HepG2 (cell line): ENCODE results near the gene EXOC6B. TPM values are rescaled to one million over a fixed set of nuclear protein-coding genes. Genes with fewer than 3 reads are reported as not detected.

Source experiments
- ATAC-seq: fragments of 200-7000 bp; cut with Tn5 transposase; 3 replicates; pipeline ENCODE4 v1.9.1; 2020; ENCODE audit warnings: mild to moderate bottlenecking, moderate library complexity
- BruUV-seq: library from RNA; stranded (reverse); fragments of 400-500 nt; replicated peaks from 2 replicates; lab custom pipeline; 2021; lab: Mats Ljungman, UMichigan
- CTCF ChIA-PET: fragments of 300-600 bp; formaldehyde crosslinking; extraction: SDS; loops from one replicate; lab custom pipeline; 2021; ENCODE audit warnings: low total read pairs, inconsistent platforms, low intra/inter-chr PET ratio; lab: Yijun Ruan, JAX
- POLR2A ChIA-PET: fragments of 350-600 bp; sonication (Branson Sonifier 250); formaldehyde crosslinking; loops from one replicate; lab custom pipeline; 2020; ENCODE audit warnings: antibody characterized with exemption, inconsistent platforms; lab: Yijun Ruan, JAX
- DNase-seq: peaks from one replicate; pipeline ENCODE4 v3.0.0-alpha.2; 2015; ENCODE audit warnings: low spot score
- FAIRE-seq: peaks from 3 replicates; lab custom pipeline; 2011; peaks lifted over from hg19 to GRCh38; lab: Jason Lieb, UNC
- H2AFZ ChIP-seq: one replicate; pipeline ENCODE4 v1.6.1; 2011; ENCODE audit warnings: low read length, inconsistent platforms
- H3K27ac ChIP-seq: fragments of 300-600 bp; 3 replicates; pipeline ENCODE4 v1.8.0; 2011; ENCODE audit warnings: mixed run types, mild to moderate bottlenecking, mixed read lengths, low read length, inconsistent platforms; ENCODE audit not compliant: insufficient read depth; ENCODE audit errors: extremely low read length
- H3K27me3 ChIP-seq, 2 experiments: fragments of 200-600 bp in 1 of 2; 2 replicates in 1 of 2; 3 replicates in 1 of 2; pipeline versions ENCODE4 v1.6.0 to v1.8.0; 2011; ENCODE audit warnings: low read length in 2 of 2, mild to moderate bottlenecking in 2 of 2, moderate library complexity in 2 of 2, inconsistent platforms in 1 of 2; ENCODE audit not compliant: insufficient read depth in 2 of 2, control insufficient read depth in 1 of 2
- H3K36me3 ChIP-seq, 2 experiments: fragments of 200-600 bp in 1 of 2; replicated peaks in 1 of 2; 2 replicates in 1 of 2; 3 replicates in 1 of 2; pipeline versions ENCODE4 v1.5.1 to v1.8.0; 2011; ENCODE audit warnings: low read length in 2 of 2, inconsistent platforms in 1 of 2; ENCODE audit not compliant: insufficient read depth in 2 of 2, control insufficient read depth in 1 of 2
- H3K4me1 ChIP-seq: 2 replicates; pipeline ENCODE4 v1.5.1; 2012; ENCODE audit warnings: low read length, inconsistent platforms; ENCODE audit not compliant: insufficient read depth
- H3K4me2 ChIP-seq: 2 replicates; pipeline ENCODE4 v1.6.0; 2011; ENCODE audit warnings: low read depth, low read length, inconsistent platforms
- H3K4me3 ChIP-seq, 3 experiments: fragments of 200-600 bp in 1 of 3; sonication (generic), shearing (Covaris generic) in 1 of 3; replicated peaks in 1 of 3; 2 replicates each; pipeline ENCODE4 v1.5.1; 2011 to 2016; ENCODE audit warnings: low read length in 3 of 3, inconsistent platforms in 2 of 3, low read depth in 2 of 3, mild to moderate bottlenecking in 2 of 3, control low read depth in 1 of 3, mixed read lengths in 1 of 3; ENCODE audit not compliant: insufficient read depth in 1 of 3
- H3K79me2 ChIP-seq: one replicate; pipeline ENCODE4 v1.6.1; 2011; ENCODE audit warnings: low read length, inconsistent platforms; ENCODE audit not compliant: insufficient read depth
- H3K9ac ChIP-seq: 2 replicates; pipeline ENCODE4 v1.6.0; 2011; ENCODE audit warnings: mild to moderate bottlenecking, low read depth, low read length, inconsistent platforms; ENCODE audit not compliant: insufficient read depth
- H3K9me3 ChIP-seq: 2 replicates; pipeline ENCODE4 v1.5.1; 2012; ENCODE audit warnings: mild to moderate bottlenecking, low read length
- H4K20me1 ChIP-seq: 2 replicates; pipeline ENCODE4 v1.6.0; 2011; ENCODE audit warnings: inconsistent platforms, mild to moderate bottlenecking, low read length, moderate library complexity; ENCODE audit not compliant: insufficient read depth
- AKAP8 ChIP-seq: sonication (generic); formaldehyde crosslinking; IDR thresholded peaks from 2 replicates; pipeline ENCODE4 v1.5.1; 2020; ENCODE audit warnings: mild to moderate bottlenecking, missing genetic modification reagents
- ATM ChIP-seq: fragments of 450-650 bp; IDR thresholded peaks from 2 replicates; pipeline ENCODE4 v1.7.1; 2017; ENCODE audit warnings: mild to moderate bottlenecking, borderline replicate concordance
- BATF2 ChIP-seq: sonication (generic); formaldehyde crosslinking; IDR thresholded peaks from 2 replicates; pipeline ENCODE4 v1.8.0; 2022; ENCODE audit warnings: mild to moderate bottlenecking, missing genetic modification reagents, moderate library complexity
- BRD4 ChIP-seq: sonication (generic); formaldehyde crosslinking; IDR thresholded peaks from 2 replicates; pipeline ENCODE4 v1.4.0; 2020; ENCODE audit warnings: missing genetic modification reagents
- CREB3 ChIP-seq: sonication (generic); formaldehyde crosslinking; IDR thresholded peaks from 2 replicates; pipeline ENCODE4 v1.5.0; 2020; ENCODE audit warnings: missing genetic modification reagents
- KDM5A ChIP-seq: fragments of 200-600 bp; sonication (generic); IDR thresholded peaks from 2 replicates; pipeline ENCODE4 v1.7.0; 2018; ENCODE audit warnings: antibody characterized with exemption, mild to moderate bottlenecking, low read length, borderline replicate concordance
- KDM5B ChIP-seq: sonication (generic); formaldehyde crosslinking; IDR thresholded peaks from 2 replicates; pipeline ENCODE4 v1.4.0; 2020; ENCODE audit warnings: missing genetic modification reagents, mild to moderate bottlenecking, borderline replicate concordance
- NR2C2 ChIP-seq: sonication (generic); formaldehyde crosslinking; IDR thresholded peaks from 2 replicates; pipeline ENCODE4 v1.4.0; 2020; ENCODE audit warnings: missing genetic modification reagents, mild to moderate bottlenecking, moderate library complexity, borderline replicate concordance
- RBAK ChIP-seq: sonication (generic); formaldehyde crosslinking; IDR thresholded peaks from 2 replicates; pipeline ENCODE4 v1.5.1; 2020; ENCODE audit warnings: mild to moderate bottlenecking, missing genetic modification reagents
- TBP ChIP-seq: sonication (generic); formaldehyde crosslinking; IDR thresholded peaks from 2 replicates; pipeline ENCODE4 v1.5.0; 2020; ENCODE audit warnings: missing genetic modification reagents
- ZBTB3 ChIP-seq: sonication (generic); formaldehyde crosslinking; IDR thresholded peaks from 2 replicates; pipeline ENCODE4 v1.4.0; 2020; ENCODE audit warnings: low read depth, mild to moderate bottlenecking, moderate library complexity, missing genetic modification reagents, borderline replicate concordance
- ZNF207 ChIP-seq: fragments of 450-650 bp; IDR thresholded peaks from 2 replicates; pipeline ENCODE4 v1.6.1; 2016; ENCODE audit warnings: antibody characterized with exemption, borderline replicate concordance
- ZNF513 ChIP-seq: sonication (generic); formaldehyde crosslinking; conservative IDR thresholded peaks from 2 replicates; pipeline ENCODE4 v1.5.0; 2020; ENCODE audit warnings: missing genetic modification reagents
- whole genome bisulfite sequencing: methylation state at CpG from one replicate; pipeline ENCODE4 v1.1.6; 2017; ENCODE audit warnings: low lambda C conversion rate; 5-methylcytosine and 5-hydroxymethylcytosine counted together
- in situ Hi-C: cut with HindIII; loops from 2 replicates; pipeline ENCODE4 v1.10.0; 2017; ENCODE audit warnings: low pct_unique_long_range_greater_than_20kb; ENCODE audit not compliant: extremely low pct_ligation_motif_present
- intact Hi-C: fragments of 100-400 bp; cut with micrococcal nuclease; formaldehyde crosslinking; loops from one replicate; pipeline ENCODE4 v1.10.0; 2022; ENCODE audit not compliant: unreplicated experiment
- polyA plus RNA-seq, 8 experiments: library from polyadenylated mRNA; depleted of rRNA in 3 of 8; stranded (reverse) in 7 of 8; unstranded in 1 of 8; fragments of >200 nt; fragmentation: Illumina TruSeq in 4 of 8; extraction: Trizol in 4 of 8; gene quantifications; 2 replicates each; pipeline versions ENCODE4 v1.2.1 to v1.2.3, GENCODE V29; 2011 to 2016; ENCODE audit warnings: low read depth in 4 of 8, missing spikeins in 1 of 8, mixed read lengths in 1 of 8; ENCODE audit not compliant: insufficient read depth in 1 of 8
- total RNA-seq, 5 experiments: library from RNA; depleted of rRNA; stranded (reverse); fragments of >200 nt; fragmentation: Illumina TruSeq; extraction: Trizol; gene quantifications; 2 replicates each; pipeline ENCODE4 v1.2.3, GENCODE V29; 2016; ENCODE audit warnings: low read depth in 1 of 5

Gene EXOC6B
- total and polyA plus RNA-seq, 2 of the 13 experiments (the other 11 are each of a cell fraction or from before 2014, with no cell fraction given): 9.1 to 15.9 TPM

GRCh38 chr2:72796766-72797165 lies 29.1 kb downstream of the EXOC6B start (continued):
- TF ChIP-seq RBAK: no peak
- no peak for TF ChIP-seq KDM5A
- no peak for TF ChIP-seq BRD4 (CRISPR knock-in tag)
- TF ChIP-seq AKAP8: no peak

GRCh38 chr2:72794572-72794971 lies 31.3 kb downstream of the EXOC6B start:
- no peak overlapping the region for H3K27ac ChIP-seq
- WGBS: 83% methylated on average over 1 of the region's 1 CpG
- H3K4me3 ChIP-seq: no peak overlapping the region
- in situ Hi-C loops: no loop called here
- H2AFZ ChIP-seq: no peak overlapping the region
- H4K20me1 ChIP-seq: peaks cover 1% of the 10 kb centered on the region; the same call in 1 of the 2 replicates
- TF ChIP-seq ATM (0 out of 2 replicates have a peak, but pooled peaks have one; percentile 10), NR2C2 (CRISPR knock-in tag) (no peak), BATF2 (CRISPR knock-in tag) (no peak), TBP (CRISPR knock-in tag) (no peak), CREB3 (CRISPR knock-in tag) (no peak), ZNF207 (no peak), KDM5B (CRISPR knock-in tag) (no peak), ZNF513 (CRISPR knock-in tag) (no peak), ZBTB3 (CRISPR knock-in tag) (no peak)
- DNase-seq: no peak
- no peaks in the 10 kb centered on the region; the same call in 1 of the 2 replicates for H3K4me1 ChIP-seq
- BruUV-seq: no TSS peak
- intact Hi-C loops: no loop called here
- no peak for ATAC-seq
- CTCF ChIA-PET: no interaction called here
- no peaks in the 10 kb centered on the region for H3K79me2 ChIP-seq
- no peak for FAIRE-seq
- no peaks in the 10 kb centered on the region for H3K36me3 ChIP-seq
- no peak overlapping the region for H3K9ac ChIP-seq
- POLR2A ChIA-PET: no interaction called here
- no peaks in the 10 kb centered on the region for H3K27me3 ChIP-seq
- no peak overlapping the region for H3K4me2 ChIP-seq
- H3K9me3 ChIP-seq: no peaks in the 10 kb centered on the region
